ENCODE results near the gene TECR. TPM values are rescaled to one million over a fixed set of nuclear protein-coding genes. Genes with fewer than 3 reads are reported as not detected.

The TECR gene
- total and polyA plus RNA-seq, 9 donors, result 71.3 to 133 (median 104) TPM

DNA sequence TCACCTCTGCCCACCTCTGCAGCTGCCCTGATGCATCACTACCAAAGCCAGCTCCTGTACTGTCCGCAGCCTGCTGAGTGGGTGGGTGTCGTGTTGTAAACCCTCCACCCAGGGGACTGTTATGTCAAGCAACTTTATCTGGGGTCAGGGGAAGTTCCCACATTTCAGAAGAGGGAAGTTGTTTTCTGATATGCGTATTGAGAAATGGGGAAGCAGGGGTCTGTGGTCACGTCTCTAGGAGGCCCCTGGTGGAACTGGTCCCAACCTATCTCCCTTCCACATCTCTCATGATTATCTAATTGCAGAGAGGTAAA lies 84.7 kb downstream of the TECR start:
- Histone ChIP-seq H3K4me3 (ENCODE audit: low read length) (no peak overlapping the region), H3K27ac (ENCODE audit: low read length) (no peak overlapping the region), H3K9me3 (replicated peaks; ENCODE audit: control insufficient read depth, low read depth, low read length) (no peaks in the 10 kb centered on the region), H3K36me3 (ENCODE audit: control insufficient read depth, insufficient read depth, low read length) (no peaks in the 10 kb centered on the region), H3K27me3 (ENCODE audit: control insufficient read depth, insufficient read depth, low read length) (no peaks in the 10 kb centered on the region), H3K4me1 (ENCODE audit: control insufficient read depth, insufficient read depth, low read length) (no peaks in the 10 kb centered on the region)
- peak; percentile 30 for DNase-seq
- WGBS (ENCODE audit: insufficient coverage), result no CpG with 5 or more reads among the region's 4 CpGs

Other genes with a start within 250 kb of the TECR start
- gene ADGRE5, start 148.2 kb upstream of the TECR start, total RNA-seq, result 27.4 TPM
- gene ADGRE5, start 148.2 kb upstream of the TECR start, polyA plus RNA-seq (ENCODE audit: insufficient read depth in 1 of 8, insufficient read length in 8 of 8, low replicate concordance in 1 of 8), result 10 to 100 TPM; 43.5 to 61.9 (median 55.7) TPM
- 34.8 TPM for gene DDX39A, start 110.3 kb upstream of the TECR start, total RNA-seq
- 10 to 100 TPM; 41.9 to 52.9 (median 45.5) TPM for gene DDX39A, start 110.3 kb upstream of the TECR start, polyA plus RNA-seq (ENCODE audit: insufficient read depth in 1 of 8, insufficient read length in 8 of 8, low replicate concordance in 1 of 8)
- 40.2 TPM for gene PKN1, start 96.3 kb upstream of the TECR start, total RNA-seq
- gene PKN1, start 96.3 kb upstream of the TECR start, polyA plus RNA-seq (ENCODE audit: insufficient read depth in 1 of 8, insufficient read length in 8 of 8, low replicate concordance in 1 of 8), result 10 to 100 TPM; 69.9 to 79.2 (median 72.5) TPM
- gene PTGER1, start 54.2 kb upstream of the TECR start, total RNA-seq, result 0.09 TPM
- gene PTGER1, start 54.2 kb upstream of the TECR start, polyA plus RNA-seq (ENCODE audit: insufficient read depth in 1 of 8, insufficient read length in 8 of 8, low replicate concordance in 1 of 8), result under 1 TPM in 2 of 8 donors, not detected in 6; 0.12 to 0.52 TPM
- gene GIPC1, start 33.5 kb upstream of the TECR start, total RNA-seq, result 46.1 TPM
- gene GIPC1, start 33.5 kb upstream of the TECR start, polyA plus RNA-seq (ENCODE audit: insufficient read depth in 1 of 8, insufficient read length in 8 of 8, low replicate concordance in 1 of 8), result 10 to 100 TPM; 45.0 to 52.5 (median 48.7) TPM
- gene DNAJB1, start 11.2 kb upstream of the TECR start, total RNA-seq, result 51.1 TPM
- gene DNAJB1, start 11.2 kb upstream of the TECR start, polyA plus RNA-seq (ENCODE audit: insufficient read depth in 1 of 8, insufficient read length in 8 of 8, low replicate concordance in 1 of 8), result 10 to 100 TPM; 63.5 to 87.7 (median 79.2) TPM
- gene NDUFB7, start 42.5 kb downstream of the TECR start, total RNA-seq, result 283 TPM
- 100 to 1,000 TPM; 105 to 158 (median 130) TPM for gene NDUFB7, start 42.5 kb downstream of the TECR start, polyA plus RNA-seq (ENCODE audit: insufficient read depth in 1 of 8, insufficient read length in 8 of 8, low replicate concordance in 1 of 8)
- gene CLEC17A, start 53.5 kb downstream of the TECR start, total RNA-seq, result not detected
- under 1 TPM in 5 of 8 donors, not detected in 3; 0.09 to 0.19 (median 0.12) TPM for gene CLEC17A, start 53.5 kb downstream of the TECR start, polyA plus RNA-seq (ENCODE audit: insufficient read depth in 1 of 8, insufficient read length in 8 of 8, low replicate concordance in 1 of 8)
- 0.04 TPM for gene ADGRE3, start 145.2 kb downstream of the TECR start, total RNA-seq
- under 1 TPM in 3 of 8 donors, not detected in 5; 0.05 to 0.15 (median 0.11) TPM for gene ADGRE3, start 145.2 kb downstream of the TECR start, polyA plus RNA-seq (ENCODE audit: insufficient read depth in 1 of 8, insufficient read length in 8 of 8, low replicate concordance in 1 of 8)
- 18.2 TPM for gene ZNF333, start 160.5 kb downstream of the TECR start, total RNA-seq
- 10 to 100 TPM; 12.2 to 25.5 (median 17.6) TPM for gene ZNF333, start 160.5 kb downstream of the TECR start, polyA plus RNA-seq (ENCODE audit: insufficient read depth in 1 of 8, insufficient read length in 8 of 8, low replicate concordance in 1 of 8)
- gene ADGRE2, start 249.0 kb downstream of the TECR start, total RNA-seq, result 0.31 TPM
- 1 to 10 TPM in 1 of 8 donors, under 1 TPM in 7; 0.22 to 3.6 (median 0.51) TPM for gene ADGRE2, start 249.0 kb downstream of the TECR start, polyA plus RNA-seq (ENCODE audit: insufficient read depth in 1 of 8, insufficient read length in 8 of 8, low replicate concordance in 1 of 8)

Measured in muscle of leg (tissue), 11 donors.